Measurements from ENCODE around the gene WAPL.

GRCh38 chr10:86402283-86402941 lies 119.2 kb downstream of the WAPL start:
- TF ChIP-seq CTCF (conservative IDR thresholded peaks at IDR 0.05 in 1 of 2, IDR thresholded peaks at IDR 0.05 in 1 of 2; ENCODE audit: extremely low read depth in 1 of 2, insufficient read depth in 1 of 2, low read depth in 1 of 2, low read length in 2 of 2) (no peak), EZH2 (IDR thresholded peaks at IDR 0.05; ENCODE audit: borderline replicate concordance, low read length) (no peak)

Measured in mammary epithelial cell (primary cell).